ENCODE results near the gene RBM28. TPM values are rescaled to one million over a fixed set of nuclear protein-coding genes. Genes with fewer than 3 reads are reported as not detected.

RBM28 gene
- total and polyA plus RNA-seq, 8 donors: 10.9 to 31.8 (median 16.9) TPM

DNA sequence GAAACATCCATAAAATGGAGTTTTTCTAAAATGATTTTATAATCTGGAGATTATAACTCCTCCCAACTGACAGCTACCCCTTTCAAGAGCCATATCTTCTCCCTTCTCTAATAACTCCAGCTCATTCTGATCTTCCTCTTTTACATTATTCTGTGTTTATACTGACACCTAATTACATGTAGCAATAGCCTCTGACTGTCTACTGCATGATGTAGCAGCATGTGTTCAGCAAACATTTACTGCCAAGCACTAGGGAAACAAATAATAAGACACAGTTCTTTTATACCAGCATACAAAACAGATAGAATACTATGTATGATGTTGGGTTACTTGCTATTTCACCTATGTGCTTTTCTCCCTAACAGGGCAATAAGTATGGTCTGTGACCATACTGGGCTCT lies 20.7 kb downstream of the RBM28 start:
- Histone ChIP-seq H3K36me3 (peaks cover 3 to 66% (median 26%) of the 10 kb centered on the region in 3 donors), H3K9me3 (no peaks in the 10 kb centered on the region), H3K4me1 (no peaks in the 10 kb centered on the region), H3K27ac (no peak overlapping the region), H3K27me3 (no peaks in the 10 kb centered on the region), H3K4me3 (no peak overlapping the region)
- intact Hi-C loops (cut with DNase I): no loop called here
- ATAC-seq (no peak), FAIRE-seq (no peak), DNase-seq (no peak)
- TF ChIP-seq, protein P1, sequence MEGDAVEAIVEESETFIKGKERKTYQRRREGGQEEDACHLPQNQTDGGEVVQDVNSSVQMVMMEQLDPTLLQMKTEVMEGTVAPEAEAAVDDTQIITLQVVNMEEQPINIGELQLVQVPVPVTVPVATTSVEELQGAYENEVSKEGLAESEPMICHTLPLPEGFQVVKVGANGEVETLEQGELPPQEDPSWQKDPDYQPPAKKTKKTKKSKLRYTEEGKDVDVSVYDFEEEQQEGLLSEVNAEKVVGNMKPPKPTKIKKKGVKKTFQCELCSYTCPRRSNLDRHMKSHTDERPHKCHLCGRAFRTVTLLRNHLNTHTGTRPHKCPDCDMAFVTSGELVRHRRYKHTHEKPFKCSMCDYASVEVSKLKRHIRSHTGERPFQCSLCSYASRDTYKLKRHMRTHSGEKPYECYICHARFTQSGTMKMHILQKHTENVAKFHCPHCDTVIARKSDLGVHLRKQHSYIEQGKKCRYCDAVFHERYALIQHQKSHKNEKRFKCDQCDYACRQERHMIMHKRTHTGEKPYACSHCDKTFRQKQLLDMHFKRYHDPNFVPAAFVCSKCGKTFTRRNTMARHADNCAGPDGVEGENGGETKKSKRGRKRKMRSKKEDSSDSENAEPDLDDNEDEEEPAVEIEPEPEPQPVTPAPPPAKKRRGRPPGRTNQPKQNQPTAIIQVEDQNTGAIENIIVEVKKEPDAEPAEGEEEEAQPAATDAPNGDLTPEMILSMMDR (IDR thresholded peaks at IDR 0.05): no peak

DNA sequence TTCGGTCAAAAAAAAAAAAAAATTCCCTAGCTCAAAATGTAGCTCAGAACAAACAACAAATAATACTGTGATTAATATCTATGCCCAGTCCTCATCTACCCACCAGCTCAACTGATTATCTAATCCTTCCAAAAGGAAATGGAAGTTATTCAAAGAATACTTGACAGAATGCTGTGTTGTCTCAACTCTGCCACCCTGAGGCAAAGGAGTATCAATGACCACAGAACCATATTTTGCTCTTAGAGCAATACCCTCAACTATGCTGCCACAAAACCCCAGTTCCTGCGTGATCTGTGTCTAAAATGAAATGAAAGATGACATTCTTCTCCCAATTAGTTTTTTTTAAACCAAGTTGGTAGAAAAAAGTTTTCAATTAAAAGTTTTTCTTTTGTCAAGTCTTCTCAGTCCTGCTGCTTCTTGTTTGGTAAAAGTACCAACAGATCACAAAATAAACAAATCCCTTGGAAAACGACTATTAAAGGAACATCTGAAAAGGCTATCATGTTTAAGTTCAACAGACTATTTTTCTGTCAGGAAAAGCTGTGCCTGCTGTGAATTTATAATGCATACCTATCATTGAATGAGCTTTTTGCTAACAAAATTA lies 21.6 kb downstream of the RBM28 start:
- 68 to 70% methylated on average over 3 of the region's 3 CpGs for WGBS, 2 donors
- peak in 3 of 4 donors; percentile 69 to 75 (median 69) for ATAC-seq
- Histone ChIP-seq H3K27ac (no peak overlapping the region), H3K4me1 (no peaks in the 10 kb centered on the region), H3K27me3 (no peaks in the 10 kb centered on the region), H3K4me3 (no peak overlapping the region), H3K9me3 (no peaks in the 10 kb centered on the region), H3K36me3 (peaks cover 3 to 75% (median 26%) of the 10 kb centered on the region in 3 donors)
- intact Hi-C loops (cut with DNase I): no loop called here
- no peak for FAIRE-seq
- no peak for DNase-seq
- TF ChIP-seq, protein P1 (IDR thresholded peaks at IDR 0.05): no peak

DNA sequence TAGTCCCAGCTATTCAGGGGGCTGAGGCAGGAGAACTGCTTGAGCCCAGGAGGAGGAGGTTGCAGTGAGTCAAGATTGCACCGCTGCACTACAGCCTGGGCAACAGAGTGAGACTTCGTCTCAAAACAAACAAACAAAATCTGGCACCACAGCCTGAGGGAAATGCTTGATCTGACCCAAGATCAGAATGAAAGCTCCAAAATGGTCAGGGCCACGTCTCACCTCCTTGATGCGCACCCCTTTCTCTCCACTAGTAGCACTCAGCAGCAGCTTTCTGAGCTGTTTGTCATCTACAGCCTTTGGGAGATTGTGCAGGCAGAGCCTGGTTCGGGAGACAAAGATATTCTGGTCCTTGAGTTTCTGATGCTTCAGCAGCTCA lies 22.7 kb downstream of the RBM28 start:
- intact Hi-C loops (cut with DNase I): no loop called here
- H3K27ac ChIP-seq: no peak overlapping the region
- no peak for ATAC-seq
- 85 to 86% methylated on average over 5 of the region's 5 CpGs for WGBS, 2 donors
- FAIRE-seq: no peak
- no peaks in the 10 kb centered on the region for H3K27me3 ChIP-seq
- H3K9me3 ChIP-seq: no peaks in the 10 kb centered on the region
- H3K4me3 ChIP-seq: no peak overlapping the region
- no peaks in the 10 kb centered on the region for H3K4me1 ChIP-seq
- no peak for DNase-seq
- peaks cover 3 to 80% (median 31%) of the 10 kb centered on the region in 3 donors for H3K36me3 ChIP-seq
- TF ChIP-seq, protein P1 (IDR thresholded peaks at IDR 0.05): no peak

DNA sequence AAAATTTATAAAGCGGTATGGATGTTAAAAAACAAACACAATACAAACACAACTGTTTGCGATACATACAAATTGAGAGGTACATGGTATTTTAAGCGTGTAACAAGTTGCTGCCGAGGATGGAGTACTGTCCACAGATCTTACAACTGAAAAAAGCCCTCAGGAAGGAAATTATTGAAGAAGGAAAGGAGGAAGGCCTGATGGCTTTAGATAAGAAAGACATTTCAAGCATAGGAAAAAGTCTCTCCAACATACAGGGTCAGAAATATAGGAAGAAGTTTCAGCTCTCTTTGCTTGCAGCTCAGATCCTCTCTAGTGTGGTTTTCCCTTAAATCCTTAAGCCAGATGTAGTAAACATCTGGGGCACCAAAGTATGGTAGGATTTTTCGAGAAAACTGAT lies 25.0 kb downstream of the RBM28 start:
- 89 to 90% methylated on average over 5 of the region's 5 CpGs for WGBS, 2 donors
- intact Hi-C loops (cut with DNase I): no loop called here
- H3K36me3 ChIP-seq: peaks cover 3 to 86% (median 35%) of the 10 kb centered on the region in 3 donors
- no peak overlapping the region for H3K4me3 ChIP-seq
- FAIRE-seq (no peak), DNase-seq (no peak), ATAC-seq (no peak)
- no peaks in the 10 kb centered on the region for H3K9me3 ChIP-seq
- TF ChIP-seq, protein P1 (IDR thresholded peaks at IDR 0.05): no peak
- no peak overlapping the region for H3K27ac ChIP-seq
- no peaks in the 10 kb centered on the region for H3K4me1 ChIP-seq
- H3K27me3 ChIP-seq: no peaks in the 10 kb centered on the region

DNA sequence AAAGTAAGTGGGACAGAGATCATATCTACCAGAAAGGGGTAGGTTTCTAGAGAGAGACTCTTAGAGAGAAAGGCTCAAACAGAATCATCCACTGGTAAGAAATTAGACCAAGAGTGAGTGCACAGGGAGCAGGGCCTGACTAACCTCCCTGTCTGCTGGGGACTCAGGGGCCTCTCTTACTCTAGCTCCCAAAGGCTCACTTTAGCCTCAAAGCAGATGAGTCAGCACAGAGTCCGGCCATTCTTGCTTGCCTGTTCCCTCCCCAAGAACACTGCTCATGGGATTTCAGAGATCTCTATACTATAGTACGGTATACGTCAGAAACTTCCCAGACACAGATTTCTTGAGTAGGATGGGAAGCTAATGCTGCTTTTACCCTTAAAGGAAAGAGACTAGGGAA lies 32.7 kb downstream of the RBM28 start:
- FAIRE-seq: no peak
- intact Hi-C loops (cut with DNase I): no loop called here
- Histone ChIP-seq H3K36me3 (peaks cover 0 to 66% (median 32%) of the 10 kb centered on the region in 3 donors), H3K27ac (no peak overlapping the region), H3K27me3 (no peaks in the 10 kb centered on the region), H3K9me3 (no peaks in the 10 kb centered on the region), H3K4me3 (no peak overlapping the region), H3K4me1 (no peaks in the 10 kb centered on the region)
- WGBS, 2 donors: 97 to 100% methylated on average over 3 of the region's 3 CpGs
- no peak for DNase-seq
- ATAC-seq: no peak
- TF ChIP-seq, protein P1 (IDR thresholded peaks at IDR 0.05): no peak

Measured in pancreas (tissue), 10 donors.